Heart right ventricle (tissue), 16 donors: ENCODE results near the gene ANXA8L1. TPM values are rescaled to one million over a fixed set of nuclear protein-coding genes. Genes with fewer than 3 reads are reported as not detected.
A peak's percentile ranks its signal among the peaks of the same experiment; 100 is the strongest.
"Not testable (repeated sequence)": the region's sequence is repeated elsewhere in the genome, so short reads cannot be mapped to it uniquely, and the experiment has no call there.

Experiments
- ATAC-seq, 8 donors: fragments of 200-7000 bp; cut with Tn5 transposase; one replicate each; pipeline ENCODE4 v1.9.1; 2020; ENCODE audit warnings: mild to moderate bottlenecking in 8 of 8, moderate library complexity in 8 of 8, moderate number of reproducible peaks in 1 of 8
- DNase-seq, 2 donors: peaks; one replicate each; pipeline ENCODE4 v3.0.0-alpha.2; 2020
- H3K27ac ChIP-seq, 10 donors: fragments of 200-600 bp; sonication (generic) in 2 of 10; one replicate each; pipeline versions ENCODE4 v1.5.0 to v1.8.0; 2020 to 2022; ENCODE audit warnings: mild to moderate bottlenecking in 3 of 10
- H3K27me3 ChIP-seq, 7 donors: fragments of 200-600 bp; one replicate each; pipeline ENCODE4 v1.8.0; 2021 to 2022; ENCODE audit warnings: mild to moderate bottlenecking in 2 of 7
- H3K36me3 ChIP-seq, 9 donors: fragments of 200-600 bp; sonication (generic) in 1 of 9; one replicate each; pipeline versions ENCODE4 v1.5.0 to v1.8.0; 2020 to 2022; ENCODE audit warnings: mild to moderate bottlenecking in 2 of 9
- H3K4me1 ChIP-seq, 9 donors: fragments of 200-600 bp; sonication (generic) in 1 of 9; one replicate each; pipeline versions ENCODE4 v1.5.0 to v1.8.0; 2020 to 2022; ENCODE audit warnings: mild to moderate bottlenecking in 4 of 9
- H3K4me3 ChIP-seq, 10 donors: fragments of 200-600 bp; sonication (generic) in 2 of 10; one replicate each; pipeline versions ENCODE4 v1.5.0 to v1.8.0; 2020 to 2022; ENCODE audit warnings: mild to moderate bottlenecking in 7 of 10, moderate library complexity in 2 of 10
- H3K9me3 ChIP-seq, 11 donors: fragments of 200-600 bp in 10 of 11; sonication (generic) in 2 of 11; one replicate each; pipeline versions ENCODE4 v1.5.0 to v1.8.0; 2013 to 2022; ENCODE audit warnings: mild to moderate bottlenecking in 2 of 11, control low read depth in 1 of 11, moderate library complexity in 1 of 11
- CTCF ChIP-seq, 9 donors: fragments of 200-600 bp; sonication (generic) in 2 of 9; IDR thresholded peaks; one replicate each; pipeline versions ENCODE4 v1.5.0 to v1.8.0; 2021 to 2022; ENCODE audit warnings: antibody characterized with exemption in 9 of 9, mild to moderate bottlenecking in 5 of 9, moderate library complexity in 1 of 9
- WGBS, 2 donors: extraction: QIAGEN DNeasy Blood & Tissue Kit; methylation state at CpG; one replicate each; pipeline ENCODE4 v1.1.7; 2013; ENCODE audit warnings: inconsistent platforms in 1 of 2; 5-methylcytosine and 5-hydroxymethylcytosine counted together
- intact Hi-C, 10 donors: fragments of 100-400 bp; cut with DNase I; formaldehyde crosslinking; loops; one replicate each; pipeline versions ENCODE4 v1.11.1 to v1.14.2; 2022
- long read RNA-seq, 3 donors: library from polyadenylated mRNA; unstranded; transcript quantifications; one replicate each; pipeline ENCODE4 v2.0.0, GENCODE V29; 2020 to 2021
- polyA plus RNA-seq, 2 donors: library from polyadenylated mRNA; stranded (reverse); fragments of 200-250 nt; gene quantifications; one replicate each; pipeline ENCODE4 v1.2.3, GENCODE V29; 2013
- total RNA-seq, 10 donors: library from RNA; stranded (reverse); fragmentation: NEBNext Ultra II Directional in 3 of 10; extraction: Animal tissue kit (Norgen Biotek cat#: 25700) in 3 of 10; gene quantifications; one replicate each; pipeline versions ENCODE4 v1.2.1 to v1.2.4, GENCODE V29; 2021 to 2023
- donor health status: Arrhythmogenic right ventricular cardiomyopathy.
- donor health status: ischemic (EF 13 %, LVEDD 7.1; RV severe dilation, severe dysfunction).
- donor health status: healthy with polysubstance abuse.
- donor health status: DM: no; HTN: yes; CAD: no.
- donor health status: DM: no; HTN: no; CAD: no.
- donor health status: ischemic (EF 25% LVEDD 6.9; RV normal size, moderate dysfunction).
- donor health status: ischemic (EF 25% LVEDD 5.7; RV mildly dilated, moderate dysfunction).
- donor health status: healthy.
- donor health status: DM: yes; HTN: yes; CAD: no.
- donor health status: Ischemic cardiomyopathy.
- donor health status: ischemic (EF 35%, LVEDD 5.7; RV mildly dilated, moderate dysfunction).
- donor health status: nonischemic (EF 11% LVEDD 7.7; RV severe dilation, severe dysfunction).
- donor health status: DM: yes; HTN: yes; CAD: no.
- donor health status: PGD.
- donor health status: ischemic (EF 29% LVEDD 5.4; RV normal size, mild dysfunction).
- donor health status: nonischemic (EF 23%, LVEDD 6.1; RV moderate dilation, normal function).

ANXA8L1 gene
- total RNA-seq (1 to 10 TPM in 3 of 10 donors, under 1 TPM in 1, not detected in 6; 0.31 to 1.7 (median 1.5) TPM), polyA plus RNA-seq (under 1 TPM; 0.04 to 0.22 TPM)
- long read RNA-seq, donor 1: 0 reads
- long read RNA-seq, donor 2, partial matches to known transcripts: 0 of 1 reads
- long read RNA-seq, donor 2, other reads (novel, unspliced or antisense): 0 of 1 reads
- long read RNA-seq, donor 3, transcript ANXA8L1-204 (12 exons, 1,109 nt): major isoform, 6 of 6 reads
- long read RNA-seq, donor 3, partial matches to known transcripts: 0 of 6 reads
- long read RNA-seq, donor 3, other reads (novel, unspliced or antisense): 0 of 6 reads

- H3K9me3 ChIP-seq, intact Hi-C loops, H3K27ac ChIP-seq, H3K4me3 ChIP-seq, H3K27me3 ChIP-seq, H3K4me1 ChIP-seq, H3K36me3 ChIP-seq, DNase-seq: not testable (repeated sequence)
- 89 to 98% methylated on average over 3 to 6 of the region's 11 CpGs for WGBS, 2 donors
- ATAC-seq: peak in 6 of 8 donors; percentile 12 to 66 (median 39)
These were observed at the start of gene ANXA8L1 for GRCh38 chr10:46375406-46375805. TSS of gene ANXA8L1 (plus strand) at chr10:46375776. CDS start at chr10:46375852, 76 bp downstream.

- H3K4me3 ChIP-seq: no peak overlapping the region
- DNase-seq (no peak), ATAC-seq (no peak)
- no peaks in the 10 kb centered on the region for H3K4me1 ChIP-seq
- peaks cover 0 to 22% (median 0%) of the 10 kb centered on the region in 7 donors for H3K27me3 ChIP-seq
- H3K27ac ChIP-seq: no peak overlapping the region
- intact Hi-C loops: loop anchor here in 4 of 10 donors (5.0 to 10.0 kb wide), 3 partner anchors 94 to 101 kb away; no protein-coding TSS in a partner anchor
- H3K9me3 ChIP-seq: no peaks in the 10 kb centered on the region
- no peaks in the 10 kb centered on the region for H3K36me3 ChIP-seq
- TF ChIP-seq CTCF (IDR thresholded peaks at IDR 0.05): no peak
- 82 to 94% methylated on average over 1 of the region's 1 CpG for WGBS, 2 donors
These were observed 49.5 kb upstream of the ANXA8L1 start for GRCh38 chr10:46326066-46326465.

GRCh38 chr10:46326971-46327370, 48.6 kb upstream of the ANXA8L1 start:
- intact Hi-C loops: loop anchor here in 4 of 10 donors (5.0 to 10.0 kb wide), 3 partner anchors 95 to 102 kb away; no protein-coding TSS in a partner anchor
- TF ChIP-seq CTCF (IDR thresholded peaks at IDR 0.05): no peak

GRCh38 chr10:46327685-46328084, 47.9 kb upstream of the ANXA8L1 start:
- Histone ChIP-seq H3K4me1 (no peaks in the 10 kb centered on the region), H3K9me3 (no peaks in the 10 kb centered on the region), H3K36me3 (no peaks in the 10 kb centered on the region), H3K4me3 (no peak overlapping the region), H3K27ac (no peak overlapping the region), H3K27me3 (peaks cover 0 to 21% (median 4%) of the 10 kb centered on the region in 7 donors)
- ATAC-seq (no peak), DNase-seq (no peak)
- intact Hi-C loops: loop anchor here in 4 of 10 donors (5.0 to 10.0 kb wide), 3 partner anchors 95 to 103 kb away; no protein-coding TSS in a partner anchor
- 84 to 91% methylated on average over 5 of the region's 5 CpGs for WGBS, 2 donors
- no peak for TF ChIP-seq CTCF (IDR thresholded peaks at IDR 0.05)

More at GRCh38 chr10:46326971-46327370, 48.6 kb upstream of the ANXA8L1 start:
- Histone ChIP-seq H3K9me3 (no peaks in the 10 kb centered on the region), H3K27me3 (peaks cover 0 to 24% (median 4%) of the 10 kb centered on the region in 7 donors), H3K4me1 (no peaks in the 10 kb centered on the region), H3K27ac (no peak overlapping the region), H3K36me3 (no peaks in the 10 kb centered on the region), H3K4me3 (no peak overlapping the region)
- DNase-seq (peak in 1 of 2 donors; percentile 6), ATAC-seq (no peak)
- 94 to 95% methylated on average over 4 of the region's 4 CpGs for WGBS, 2 donors
